GM12865 (cell line): ENCODE results near the gene SHMT1.
A peak's percentile ranks its signal among the peaks of the same experiment; 100 is the strongest.
"Not testable (repeated sequence)": the region's sequence is repeated elsewhere in the genome, so short reads cannot be mapped to it uniquely, and the experiment has no call there.

Experiments
- DNase-seq: peaks from one replicate; pipeline ENCODE4 v3.0.0; 2010; ENCODE audit warnings: low read depth
- H3K4me3 ChIP-seq: 2 replicates; pipeline ENCODE4 v1.5.1; 2011; ENCODE audit warnings: mild to moderate bottlenecking, low read depth, low read length, control low read depth
- CTCF ChIP-seq: IDR thresholded peaks from 2 replicates; pipeline ENCODE4 v1.5.1; 2011; ENCODE audit warnings: low read length, control low read depth, low read depth, inconsistent platforms; ENCODE audit not compliant: insufficient read depth; ENCODE audit errors: missing control alignments

Gene SHMT1

GRCh38 chr17:18362698-18363100, 651 bp downstream of the SHMT1 start:
- peak; percentile 42 for DNase-seq
- H3K4me3 ChIP-seq = peak overlapping the region; percentile 58
- TF ChIP-seq CTCF = no peak

DNA sequence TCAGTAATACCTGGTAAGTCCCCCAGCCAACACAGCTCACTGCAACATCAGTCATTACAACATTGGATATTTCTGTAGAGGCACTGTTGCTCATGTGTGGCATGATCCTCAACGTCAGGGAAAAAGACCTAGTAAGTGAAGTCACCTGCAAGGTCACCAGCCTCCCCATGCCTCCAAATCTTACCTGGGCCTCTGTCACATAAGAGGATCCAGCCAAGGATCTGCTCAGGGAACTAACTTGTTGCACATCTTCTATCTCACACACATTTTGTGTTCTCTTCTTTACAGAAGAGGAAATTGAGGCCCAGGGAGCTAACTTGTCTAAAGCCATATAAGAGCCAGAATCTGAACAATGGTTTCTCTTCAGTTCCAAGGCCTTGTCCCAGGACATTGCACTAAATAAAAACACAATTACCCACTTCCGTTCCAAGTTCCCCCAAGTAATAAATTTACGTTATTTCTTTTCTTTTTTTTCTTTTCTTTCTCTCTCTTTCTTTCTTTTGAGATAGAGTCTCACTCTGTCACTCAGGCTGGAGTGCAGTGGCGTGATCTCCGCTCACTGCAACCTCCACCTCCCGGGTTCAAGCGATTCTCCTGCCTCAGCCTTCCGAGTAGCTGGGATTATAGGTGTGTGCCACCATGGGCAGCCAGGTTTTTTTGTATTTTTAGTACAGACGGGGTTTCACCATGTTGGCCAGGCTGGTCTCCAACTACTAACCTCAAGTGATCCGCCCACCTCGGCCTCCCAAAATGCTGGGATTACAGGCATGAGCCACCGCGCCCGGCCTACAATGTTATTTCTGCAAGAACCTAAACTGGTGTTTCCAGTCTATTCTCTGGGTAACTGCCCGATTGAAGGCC, 1.3 kb downstream of the SHMT1 start:
- DNase-seq = no peak
- H3K4me3 ChIP-seq = peak overlapping the region; percentile 58
- TF ChIP-seq CTCF = no peak

GRCh38 chr17:18360518-18360917, 2.8 kb downstream of the SHMT1 start:
- TF ChIP-seq CTCF = no peak
- no peak for DNase-seq
- no peak overlapping the region for H3K4me3 ChIP-seq

DNA sequence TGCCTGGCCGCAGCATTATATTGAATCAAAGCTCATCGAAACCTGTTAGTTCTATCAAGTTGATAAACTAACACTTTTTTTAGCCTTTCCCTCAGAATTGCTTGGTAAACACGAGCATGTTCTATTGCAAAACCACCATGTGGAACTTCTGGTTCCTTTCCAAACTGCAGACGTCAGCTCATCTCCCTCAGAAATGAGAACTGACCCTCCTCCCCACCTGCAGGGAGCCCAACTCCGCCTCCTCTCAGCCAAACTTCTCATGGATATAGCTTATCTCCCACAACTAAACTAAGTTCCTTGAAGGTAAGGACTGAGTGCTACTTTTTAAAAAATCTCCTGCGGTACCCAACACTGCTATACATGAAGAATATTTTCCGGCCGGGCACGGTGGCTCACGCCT, 6.7 kb downstream of the SHMT1 start:
- no peak for DNase-seq
- H3K4me3 ChIP-seq = no peak overlapping the region
- TF ChIP-seq CTCF = no peak

DNA sequence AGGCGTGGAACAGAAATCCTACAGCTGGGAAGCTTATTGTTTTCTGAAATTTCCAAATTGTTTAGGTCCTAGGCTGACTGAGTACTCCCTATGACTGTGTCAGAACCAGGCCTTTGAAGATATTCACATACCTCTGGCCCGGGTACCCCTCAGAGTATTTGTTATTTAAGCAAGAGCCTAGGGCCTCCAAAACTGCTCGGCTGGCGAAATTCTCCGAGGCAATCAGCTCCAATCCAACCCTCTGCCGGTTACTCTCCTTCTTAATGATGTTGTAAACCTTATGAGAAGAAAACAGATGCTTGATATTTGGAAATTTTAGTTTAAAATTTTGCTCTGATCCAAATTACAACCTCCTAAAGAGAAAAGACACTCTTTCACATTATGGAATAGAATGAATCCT, 9.8 kb downstream of the SHMT1 start:
- no peak for TF ChIP-seq CTCF
- no peak for DNase-seq
- H3K4me3 ChIP-seq = no peak overlapping the region

GRCh38 chr17:18344021-18344420, 19.3 kb downstream of the SHMT1 start:
- peak; percentile 55 for DNase-seq
- no peak for TF ChIP-seq CTCF
- no peak overlapping the region for H3K4me3 ChIP-seq

GRCh38 chr17:18339933-18340332, 23.4 kb downstream of the SHMT1 start:
- DNase-seq = no peak
- no peak overlapping the region for H3K4me3 ChIP-seq
- no peak for TF ChIP-seq CTCF

DNA sequence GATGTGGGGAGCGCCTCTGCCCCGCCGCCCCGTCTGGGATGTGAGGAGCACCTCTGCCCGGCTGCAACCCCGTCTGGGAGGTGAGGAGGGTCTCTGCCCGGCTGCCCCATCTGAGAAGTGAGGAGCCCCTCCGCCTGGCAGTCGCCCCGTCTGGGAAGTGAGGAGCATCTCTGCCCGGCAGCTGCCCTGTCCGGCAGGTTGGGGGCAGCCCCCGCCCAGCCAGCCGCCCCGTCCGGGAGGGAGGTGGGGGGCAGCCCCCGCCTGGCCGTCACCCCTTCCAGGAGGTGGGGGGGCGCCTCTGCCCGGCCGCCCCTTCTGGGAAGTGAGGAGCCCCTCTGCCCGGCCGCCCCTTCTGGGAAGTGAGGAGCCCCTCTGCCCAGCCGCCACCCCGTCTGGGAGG, 25.2 kb downstream of the SHMT1 start:
- not testable (repeated sequence) for H3K4me3 ChIP-seq, DNase-seq
